Activated naive CD8-positive, alpha-beta T cell treated with anti-CD3 and anti-CD28 coated beads for 36 hours (primary cell): ENCODE results near the gene ADAM12. TPM values are rescaled to one million over a fixed set of nuclear protein-coding genes. Genes with fewer than 3 reads are reported as not detected.

Experiments used
- DNase-seq: peaks from one replicate; pipeline ENCODE4 v3.0.0; 2021
- H3K27ac Mint-ChIP-seq: one replicate; pipeline ENCODE4 v1.8.0; 2022; ENCODE audit warnings: mild to moderate bottlenecking, moderate library complexity, mixed read lengths
- H3K27me3 Mint-ChIP-seq: one replicate; pipeline ENCODE4 v1.8.0; 2022; ENCODE audit warnings: mild to moderate bottlenecking, mixed read lengths
- H3K36me3 Mint-ChIP-seq: one replicate; pipeline ENCODE4 v1.8.0; 2021; ENCODE audit warnings: mild to moderate bottlenecking, mixed read lengths
- H3K4me1 Mint-ChIP-seq: one replicate; pipeline ENCODE4 v1.8.0; 2021; ENCODE audit warnings: mixed read lengths
- H3K4me3 Mint-ChIP-seq: one replicate; pipeline ENCODE4 v1.8.0; 2022; ENCODE audit warnings: mild to moderate bottlenecking, moderate library complexity, mixed read lengths
- H3K9me3 Mint-ChIP-seq: one replicate; pipeline ENCODE4 v1.8.0; 2022; ENCODE audit warnings: mixed read lengths
- total RNA-seq, 2 experiments: library from RNA; stranded (reverse); gene quantifications; one replicate each; pipeline ENCODE4 v1.2.3, GENCODE V29; 2021

ADAM12 gene
- total RNA-seq, 2 experiments from 2014 or later = 0.08 TPM; not detected in 1

GRCh38 chr10:126331101-126331500, 57.2 kb downstream of the ADAM12 start:
- Mint-ChIP-seq H3K27ac (no peak overlapping the region), H3K4me3 (no peak overlapping the region), H3K27me3 (peaks cover 4% of the 10 kb centered on the region), H3K36me3 (no peaks in the 10 kb centered on the region), H3K4me1 (no peaks in the 10 kb centered on the region), H3K9me3 (no peaks in the 10 kb centered on the region)
- DNase-seq = no peak

GRCh38 chr10:126324826-126325225, 63.5 kb downstream of the ADAM12 start:
- Mint-ChIP-seq H3K27me3 (peaks cover 4% of the 10 kb centered on the region), H3K4me3 (no peak overlapping the region), H3K4me1 (no peaks in the 10 kb centered on the region), H3K36me3 (no peaks in the 10 kb centered on the region), H3K27ac (no peak overlapping the region), H3K9me3 (no peaks in the 10 kb centered on the region)
- DNase-seq = no peak

GRCh38 chr10:126321440-126321839, 66.8 kb downstream of the ADAM12 start:
- no peaks in the 10 kb centered on the region for H3K36me3 Mint-ChIP-seq
- H3K4me1 Mint-ChIP-seq = no peaks in the 10 kb centered on the region
- no peak for DNase-seq
- H3K9me3 Mint-ChIP-seq = no peaks in the 10 kb centered on the region
- H3K27me3 Mint-ChIP-seq = peaks cover under 1% of the 10 kb centered on the region
- no peak overlapping the region for H3K27ac Mint-ChIP-seq
- no peak overlapping the region for H3K4me3 Mint-ChIP-seq

- Mint-ChIP-seq H3K27ac (no peak overlapping the region), H3K9me3 (no peaks in the 10 kb centered on the region), H3K4me1 (no peaks in the 10 kb centered on the region), H3K4me3 (no peak overlapping the region), H3K27me3 (no peaks in the 10 kb centered on the region), H3K36me3 (no peaks in the 10 kb centered on the region)
- DNase-seq = no peak
Observed at GRCh38 chr10:126317751-126318150, 70.5 kb downstream of the ADAM12 start.

GRCh38 chr10:126315494-126316177, 72.6 kb downstream of the ADAM12 start:
- no peak for DNase-seq
- Mint-ChIP-seq H3K27me3 (no peaks in the 10 kb centered on the region), H3K4me1 (no peaks in the 10 kb centered on the region), H3K9me3 (no peaks in the 10 kb centered on the region), H3K36me3 (no peaks in the 10 kb centered on the region), H3K4me3 (no peak overlapping the region), H3K27ac (no peak overlapping the region)

- Mint-ChIP-seq H3K36me3 (no peaks in the 10 kb centered on the region), H3K27me3 (no peaks in the 10 kb centered on the region), H3K4me1 (no peaks in the 10 kb centered on the region), H3K9me3 (no peaks in the 10 kb centered on the region), H3K4me3 (no peak overlapping the region), H3K27ac (no peak overlapping the region)
- DNase-seq = no peak
Observed at GRCh38 chr10:126314863-126315493, 73.3 kb downstream of the ADAM12 start.

GRCh38 chr10:126312167-126312566, 76.1 kb downstream of the ADAM12 start:
- H3K9me3 Mint-ChIP-seq = no peaks in the 10 kb centered on the region
- H3K4me3 Mint-ChIP-seq = no peak overlapping the region
- H3K27ac Mint-ChIP-seq = no peak overlapping the region
- no peaks in the 10 kb centered on the region for H3K4me1 Mint-ChIP-seq
- no peak for DNase-seq
- H3K27me3 Mint-ChIP-seq = peaks cover 6% of the 10 kb centered on the region
- no peaks in the 10 kb centered on the region for H3K36me3 Mint-ChIP-seq

GRCh38 chr10:126309228-126309883, 78.9 kb downstream of the ADAM12 start:
- Mint-ChIP-seq H3K9me3 (peaks cover 2% of the 10 kb centered on the region), H3K27me3 (peaks cover 6% of the 10 kb centered on the region), H3K4me1 (no peaks in the 10 kb centered on the region), H3K36me3 (no peaks in the 10 kb centered on the region), H3K4me3 (no peak overlapping the region), H3K27ac (no peak overlapping the region)
- DNase-seq = no peak

GRCh38 chr10:126302826-126303665, 85.2 kb downstream of the ADAM12 start:
- no peaks in the 10 kb centered on the region for H3K4me1 Mint-ChIP-seq
- H3K9me3 Mint-ChIP-seq = peaks cover 6% of the 10 kb centered on the region
- H3K27me3 Mint-ChIP-seq = no peaks in the 10 kb centered on the region
- DNase-seq = no peak
- no peak overlapping the region for H3K4me3 Mint-ChIP-seq
- no peaks in the 10 kb centered on the region for H3K36me3 Mint-ChIP-seq
- H3K27ac Mint-ChIP-seq = no peak overlapping the region

- Mint-ChIP-seq H3K4me1 (no peaks in the 10 kb centered on the region), H3K27me3 (no peaks in the 10 kb centered on the region), H3K9me3 (peaks cover 6% of the 10 kb centered on the region), H3K4me3 (no peak overlapping the region), H3K27ac (no peak overlapping the region), H3K36me3 (no peaks in the 10 kb centered on the region)
- DNase-seq = no peak
Observed at GRCh38 chr10:126302476-126302756, 85.9 kb downstream of the ADAM12 start.

GRCh38 chr10:126301701-126302475, 86.4 kb downstream of the ADAM12 start:
- no peak overlapping the region for H3K27ac Mint-ChIP-seq
- no peak for DNase-seq
- H3K9me3 Mint-ChIP-seq = peaks cover 6% of the 10 kb centered on the region
- H3K36me3 Mint-ChIP-seq = no peaks in the 10 kb centered on the region
- H3K27me3 Mint-ChIP-seq = no peaks in the 10 kb centered on the region
- no peaks in the 10 kb centered on the region for H3K4me1 Mint-ChIP-seq
- H3K4me3 Mint-ChIP-seq = no peak overlapping the region

- H3K4me1 Mint-ChIP-seq = no peaks in the 10 kb centered on the region
- DNase-seq = no peak
- H3K27ac Mint-ChIP-seq = no peak overlapping the region
- no peak overlapping the region for H3K4me3 Mint-ChIP-seq
- no peaks in the 10 kb centered on the region for H3K9me3 Mint-ChIP-seq
- no peaks in the 10 kb centered on the region for H3K27me3 Mint-ChIP-seq
- no peaks in the 10 kb centered on the region for H3K36me3 Mint-ChIP-seq
Observed at GRCh38 chr10:126294451-126294850, 93.8 kb downstream of the ADAM12 start.

GRCh38 chr10:126290232-126290631, 98.0 kb downstream of the ADAM12 start:
- Mint-ChIP-seq H3K27me3 (peaks cover 6% of the 10 kb centered on the region), H3K36me3 (no peaks in the 10 kb centered on the region), H3K4me1 (no peaks in the 10 kb centered on the region), H3K27ac (no peak overlapping the region), H3K9me3 (no peaks in the 10 kb centered on the region), H3K4me3 (no peak overlapping the region)
- no peak for DNase-seq

- Mint-ChIP-seq H3K27ac (no peak overlapping the region), H3K27me3 (peaks cover 6% of the 10 kb centered on the region), H3K36me3 (no peaks in the 10 kb centered on the region), H3K9me3 (no peaks in the 10 kb centered on the region), H3K4me1 (no peaks in the 10 kb centered on the region), H3K4me3 (no peak overlapping the region)
- no peak for DNase-seq
Observed at GRCh38 chr10:126288547-126289493, 99.5 kb downstream of the ADAM12 start.
